HepG2 (cell line): ENCODE data around the gene AGBL1. TPM values are rescaled to one million over a fixed set of nuclear protein-coding genes. Genes with fewer than 3 reads are reported as not detected.

Source experiments
- ATAC-seq: fragments of 200-7000 bp; cut with Tn5 transposase; 3 replicates; pipeline ENCODE4 v1.9.1; 2020; ENCODE audit warnings: mild to moderate bottlenecking, moderate library complexity
- BruUV-seq: library from RNA; stranded (reverse); fragments of 400-500 nt; replicated peaks from 2 replicates; lab custom pipeline; 2021; lab: Mats Ljungman, UMichigan
- CTCF ChIA-PET: fragments of 300-600 bp; formaldehyde crosslinking; extraction: SDS; loops from one replicate; lab custom pipeline; 2021; ENCODE audit warnings: low total read pairs, inconsistent platforms, low intra/inter-chr PET ratio; lab: Yijun Ruan, JAX
- POLR2A ChIA-PET: fragments of 350-600 bp; sonication (Branson Sonifier 250); formaldehyde crosslinking; loops from one replicate; lab custom pipeline; 2020; ENCODE audit warnings: antibody characterized with exemption, inconsistent platforms; lab: Yijun Ruan, JAX
- DNase-seq: peaks from one replicate; pipeline ENCODE4 v3.0.0-alpha.2; 2015; ENCODE audit warnings: low spot score
- FAIRE-seq: peaks from 3 replicates; lab custom pipeline; 2011; peaks lifted over from hg19 to GRCh38; lab: Jason Lieb, UNC
- H2AFZ ChIP-seq: one replicate; pipeline ENCODE4 v1.6.1; 2011; ENCODE audit warnings: low read length, inconsistent platforms
- H3K27ac ChIP-seq: fragments of 300-600 bp; 3 replicates; pipeline ENCODE4 v1.8.0; 2011; ENCODE audit warnings: mixed run types, mild to moderate bottlenecking, mixed read lengths, low read length, inconsistent platforms; ENCODE audit not compliant: insufficient read depth; ENCODE audit errors: extremely low read length
- H3K27me3 ChIP-seq, 2 experiments: fragments of 200-600 bp in 1 of 2; 2 replicates in 1 of 2; 3 replicates in 1 of 2; pipeline versions ENCODE4 v1.6.0 to v1.8.0; 2011; ENCODE audit warnings: low read length in 2 of 2, mild to moderate bottlenecking in 2 of 2, moderate library complexity in 2 of 2, inconsistent platforms in 1 of 2; ENCODE audit not compliant: insufficient read depth in 2 of 2, control insufficient read depth in 1 of 2
- H3K36me3 ChIP-seq, 2 experiments: fragments of 200-600 bp in 1 of 2; replicated peaks in 1 of 2; 2 replicates in 1 of 2; 3 replicates in 1 of 2; pipeline versions ENCODE4 v1.5.1 to v1.8.0; 2011; ENCODE audit warnings: low read length in 2 of 2, inconsistent platforms in 1 of 2; ENCODE audit not compliant: insufficient read depth in 2 of 2, control insufficient read depth in 1 of 2
- H3K4me1 ChIP-seq: 2 replicates; pipeline ENCODE4 v1.5.1; 2012; ENCODE audit warnings: low read length, inconsistent platforms; ENCODE audit not compliant: insufficient read depth
- H3K4me2 ChIP-seq: 2 replicates; pipeline ENCODE4 v1.6.0; 2011; ENCODE audit warnings: low read depth, low read length, inconsistent platforms
- H3K4me3 ChIP-seq, 3 experiments: fragments of 200-600 bp in 1 of 3; sonication (generic), shearing (Covaris generic) in 1 of 3; replicated peaks in 1 of 3; 2 replicates each; pipeline ENCODE4 v1.5.1; 2011 to 2016; ENCODE audit warnings: low read length in 3 of 3, inconsistent platforms in 2 of 3, low read depth in 2 of 3, mild to moderate bottlenecking in 2 of 3, control low read depth in 1 of 3, mixed read lengths in 1 of 3; ENCODE audit not compliant: insufficient read depth in 1 of 3
- H3K79me2 ChIP-seq: one replicate; pipeline ENCODE4 v1.6.1; 2011; ENCODE audit warnings: low read length, inconsistent platforms; ENCODE audit not compliant: insufficient read depth
- H3K9ac ChIP-seq: 2 replicates; pipeline ENCODE4 v1.6.0; 2011; ENCODE audit warnings: mild to moderate bottlenecking, low read depth, low read length, inconsistent platforms; ENCODE audit not compliant: insufficient read depth
- H3K9me3 ChIP-seq: 2 replicates; pipeline ENCODE4 v1.5.1; 2012; ENCODE audit warnings: mild to moderate bottlenecking, low read length
- H4K20me1 ChIP-seq: 2 replicates; pipeline ENCODE4 v1.6.0; 2011; ENCODE audit warnings: inconsistent platforms, mild to moderate bottlenecking, low read length, moderate library complexity; ENCODE audit not compliant: insufficient read depth
- ARID2 ChIP-seq: sonication (generic); formaldehyde crosslinking; IDR thresholded peaks from 2 replicates; pipeline ENCODE4 v1.8.1; 2022; ENCODE audit warnings: mild to moderate bottlenecking, missing genetic modification reagents, borderline replicate concordance
- ATF2 ChIP-seq: sonication (generic); formaldehyde crosslinking; IDR thresholded peaks from 2 replicates; pipeline ENCODE4 v1.4.0; 2020; ENCODE audit warnings: missing genetic modification reagents
- ELF4 ChIP-seq: sonication (generic); formaldehyde crosslinking; IDR thresholded peaks from 2 replicates; pipeline ENCODE4 v1.5.0; 2020; ENCODE audit warnings: missing genetic modification reagents, mild to moderate bottlenecking, moderate library complexity, borderline replicate concordance
- GTF2F1 ChIP-seq: fragments of 150-350 bp; IDR thresholded peaks from 2 replicates; pipeline ENCODE4 v1.6.1; 2014; ENCODE audit warnings: low read length
- HIC2 ChIP-seq: sonication (generic); formaldehyde crosslinking; IDR thresholded peaks from 2 replicates; pipeline ENCODE4 v1.9.0; 2022; ENCODE audit warnings: low read depth, missing genetic modification reagents
- JUN ChIP-seq: sonication (generic); formaldehyde crosslinking; IDR thresholded peaks from 2 replicates; pipeline ENCODE4 v1.4.0; 2020; ENCODE audit warnings: mild to moderate bottlenecking, missing genetic modification reagents
- SP140L ChIP-seq: sonication (generic); formaldehyde crosslinking; IDR thresholded peaks from 2 replicates; pipeline ENCODE4 v1.4.0; 2020; ENCODE audit warnings: missing genetic modification reagents, borderline replicate concordance
- ZFY ChIP-seq: sonication (generic); formaldehyde crosslinking; IDR thresholded peaks from 2 replicates; pipeline ENCODE4 v1.4.0; 2020; ENCODE audit warnings: missing genetic modification reagents
- ZNF121 ChIP-seq: sonication (generic); formaldehyde crosslinking; IDR thresholded peaks from 2 replicates; pipeline ENCODE4 v1.5.0; 2020; ENCODE audit warnings: mild to moderate bottlenecking, missing genetic modification reagents
- ZNF354B ChIP-seq: sonication (generic); formaldehyde crosslinking; IDR thresholded peaks from 2 replicates; pipeline ENCODE4 v1.8.0; 2022; ENCODE audit warnings: mild to moderate bottlenecking, missing genetic modification reagents
- ZNF383 ChIP-seq: sonication (generic); formaldehyde crosslinking; IDR thresholded peaks from 2 replicates; pipeline ENCODE4 v1.4.0; 2020; ENCODE audit warnings: missing genetic modification reagents, mild to moderate bottlenecking, borderline replicate concordance
- ZNF670 ChIP-seq: sonication (generic); formaldehyde crosslinking; IDR thresholded peaks from 2 replicates; pipeline ENCODE4 v1.8.0; 2022; ENCODE audit warnings: mild to moderate bottlenecking, missing genetic modification reagents, borderline replicate concordance
- ZNF777 ChIP-seq: sonication (generic); formaldehyde crosslinking; IDR thresholded peaks from 2 replicates; pipeline ENCODE4 v1.4.0; 2020; ENCODE audit warnings: missing genetic modification reagents
- ZSCAN25 ChIP-seq: sonication (generic); formaldehyde crosslinking; IDR thresholded peaks from 2 replicates; pipeline ENCODE4 v1.8.0; 2022; ENCODE audit warnings: mild to moderate bottlenecking, missing genetic modification reagents
- WGBS: methylation state at CpG from one replicate; pipeline ENCODE4 v1.1.6; 2017; ENCODE audit warnings: low lambda C conversion rate; 5-methylcytosine and 5-hydroxymethylcytosine counted together
- in situ Hi-C: cut with HindIII; loops from 2 replicates; pipeline ENCODE4 v1.10.0; 2017; ENCODE audit warnings: low pct_unique_long_range_greater_than_20kb; ENCODE audit not compliant: extremely low pct_ligation_motif_present
- intact Hi-C: fragments of 100-400 bp; cut with micrococcal nuclease; formaldehyde crosslinking; loops from one replicate; pipeline ENCODE4 v1.10.0; 2022; ENCODE audit not compliant: unreplicated experiment
- polyA plus RNA-seq, 8 experiments: library from polyadenylated mRNA; depleted of rRNA in 3 of 8; stranded (reverse) in 7 of 8; unstranded in 1 of 8; fragments of >200 nt; fragmentation: Illumina TruSeq in 4 of 8; extraction: Trizol in 4 of 8; gene quantifications; 2 replicates each; pipeline versions ENCODE4 v1.2.1 to v1.2.3, GENCODE V29; 2011 to 2016; ENCODE audit warnings: low read depth in 4 of 8, missing spikeins in 1 of 8, mixed read lengths in 1 of 8; ENCODE audit not compliant: insufficient read depth in 1 of 8
- total RNA-seq, 5 experiments: library from RNA; depleted of rRNA; stranded (reverse); fragments of >200 nt; fragmentation: Illumina TruSeq; extraction: Trizol; gene quantifications; 2 replicates each; pipeline ENCODE4 v1.2.3, GENCODE V29; 2016; ENCODE audit warnings: low read depth in 1 of 5
- TF ChIP-seq, protein P1 (sequence below): sonication (generic); formaldehyde crosslinking; IDR thresholded peaks from 2 replicates; pipeline ENCODE4 v1.4.0; 2020; ENCODE audit warnings: missing genetic modification reagents, low read depth, mild to moderate bottlenecking, borderline replicate concordance

Gene AGBL1
- total and polyA plus RNA-seq, 2 of the 13 experiments (the other 11 are each of a cell fraction or from before 2014, with no cell fraction given) = 0.01 TPM; not detected in 1

DNA sequence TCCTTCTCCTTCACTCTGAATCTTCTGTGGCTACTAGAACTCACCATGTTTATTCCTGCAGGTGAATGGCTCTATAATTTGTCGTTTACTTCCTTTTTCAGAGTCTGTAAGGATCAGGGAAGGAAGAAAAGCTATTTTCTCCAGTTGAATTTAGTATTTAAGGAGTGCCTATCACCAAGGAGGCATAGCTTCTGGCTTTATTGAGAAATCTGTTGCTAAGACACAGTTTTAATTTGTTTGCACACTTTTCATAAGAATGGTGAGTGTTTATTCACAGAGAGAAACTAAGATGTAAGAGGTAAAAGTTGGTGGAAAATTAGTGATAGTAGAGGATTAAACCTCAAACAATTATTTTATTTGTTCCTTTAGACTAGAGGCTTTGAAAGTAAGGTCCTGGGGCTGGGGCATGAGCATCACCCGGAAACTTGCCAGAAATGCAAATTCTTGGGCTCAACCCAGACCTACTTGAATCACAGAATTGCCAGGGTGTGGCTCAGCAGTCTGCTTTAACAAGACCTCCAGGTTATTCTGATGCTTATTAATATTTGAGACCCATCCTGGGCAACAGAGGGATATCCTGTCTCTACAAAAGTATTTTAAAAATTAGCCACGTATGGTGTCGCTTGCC, 461.3 kb downstream of the AGBL1 start:
- Histone ChIP-seq H3K4me2 (no peak overlapping the region), H3K79me2 (no peaks in the 10 kb centered on the region), H3K4me3 (no peak overlapping the region), H3K9me3 (peaks cover 99% of the 10 kb centered on the region), H3K9ac (no peak overlapping the region), H3K36me3 (no peaks in the 10 kb centered on the region), H4K20me1 (no peaks in the 10 kb centered on the region), H2AFZ (no peak overlapping the region), H3K27ac (no peak overlapping the region), H3K4me1 (no peaks in the 10 kb centered on the region), H3K27me3 (no peaks in the 10 kb centered on the region)
- WGBS = 23% methylated on average over 4 of the region's 4 CpGs
- ATAC-seq = no peak
- ChIA-PET POLR2A (no interaction called here), CTCF (no interaction called here)
- in situ Hi-C loops = no loop called here
- no TSS peak for BruUV-seq
- FAIRE-seq = no peak
- TF ChIP-seq ARID2 (CRISPR knock-in tag) = no peak
- TF ChIP-seq GTF2F1 = no peak
- TF ChIP-seq, protein P1, sequence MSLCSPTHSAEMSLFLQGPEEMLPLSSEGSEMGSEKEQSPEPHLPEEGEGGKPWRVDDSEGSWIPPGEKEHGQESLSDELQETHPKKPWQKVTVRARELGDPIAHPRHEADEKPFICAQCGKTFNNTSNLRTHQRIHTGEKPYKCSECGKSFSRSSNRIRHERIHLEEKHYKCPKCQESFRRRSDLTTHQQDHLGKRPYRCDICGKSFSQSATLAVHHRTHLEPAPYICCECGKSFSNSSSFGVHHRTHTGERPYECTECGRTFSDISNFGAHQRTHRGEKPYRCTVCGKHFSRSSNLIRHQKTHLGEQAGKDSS (CRISPR knock-in tag) = no peak
- no peak for TF ChIP-seq SP140L (CRISPR knock-in tag)
- no peak for TF ChIP-seq ZSCAN25 (CRISPR knock-in tag)
- TF ChIP-seq ZNF777 (CRISPR knock-in tag) = no peak
- TF ChIP-seq ZNF670 = no peak
- no peak for TF ChIP-seq ATF2 (CRISPR knock-in tag)
- TF ChIP-seq ZFY (CRISPR knock-in tag) = no peak
- no peak for TF ChIP-seq HIC2 (CRISPR knock-in tag)
- no peak for TF ChIP-seq ELF4
- no peak for TF ChIP-seq ZNF383
- no peak for TF ChIP-seq ZNF354B (CRISPR knock-in tag)
- no peak for TF ChIP-seq JUN (CRISPR knock-in tag)
- no peak for TF ChIP-seq ZNF121 (CRISPR knock-in tag)
- no peak for DNase-seq
- intact Hi-C loops = no loop called here
